WTC11 (cell line): ENCODE data around the gene CNR2.

ENCODE experiments used
- CTCF ChIP-seq: fragments of 200-600 bp; IDR thresholded peaks from 2 replicates; pipeline ENCODE4 v1.8.0; 2022; ENCODE audit warnings: antibody characterized with exemption
- FOXP1 ChIP-seq: sonication (generic); formaldehyde crosslinking; IDR thresholded peaks from 2 replicates; pipeline ENCODE4 v1.8.0; 2022; ENCODE audit warnings: missing genetic modification reagents, mild to moderate bottlenecking, moderate library complexity, borderline replicate concordance
- IRF2 ChIP-seq: sonication (generic); formaldehyde crosslinking; IDR thresholded peaks from 2 replicates; pipeline ENCODE4 v1.8.0; 2022; ENCODE audit warnings: low read depth, missing genetic modification reagents, borderline replicate concordance
- JUN ChIP-seq: sonication (generic); formaldehyde crosslinking; IDR thresholded peaks from 2 replicates; pipeline ENCODE4 v1.8.0; 2023; ENCODE audit warnings: mild to moderate bottlenecking, missing genetic modification reagents
- MAX ChIP-seq: sonication (generic); formaldehyde crosslinking; IDR thresholded peaks from 2 replicates; pipeline ENCODE4 v1.8.0; 2022; ENCODE audit warnings: mild to moderate bottlenecking, missing genetic modification reagents
- NFATC4 ChIP-seq: fragments of 250-450 bp; sonication (Bioruptor Pico); IDR thresholded peaks from 2 replicates; pipeline ENCODE4 v1.9.0; 2021; ENCODE audit warnings: mild to moderate bottlenecking
- SMAD3 ChIP-seq: sonication (generic); formaldehyde crosslinking; IDR thresholded peaks from 2 replicates; pipeline ENCODE4 v1.8.0; 2022; ENCODE audit warnings: missing genetic modification reagents, mild to moderate bottlenecking, borderline replicate concordance
- SP1 ChIP-seq: sonication (generic); formaldehyde crosslinking; conservative IDR thresholded peaks from 2 replicates; pipeline ENCODE4 v1.8.1; 2022; ENCODE audit warnings: missing genetic modification reagents
- TEAD1 ChIP-seq: sonication (generic); formaldehyde crosslinking; IDR thresholded peaks from 2 replicates; pipeline ENCODE4 v1.8.0; 2022; ENCODE audit warnings: mild to moderate bottlenecking, missing genetic modification reagents
- USF2 ChIP-seq: sonication (generic); formaldehyde crosslinking; IDR thresholded peaks from 2 replicates; pipeline ENCODE4 v1.8.1; 2023; ENCODE audit warnings: mild to moderate bottlenecking, missing genetic modification reagents, moderate library complexity
- ZNF138 ChIP-seq: sonication (generic); formaldehyde crosslinking; conservative IDR thresholded peaks from 2 replicates; pipeline ENCODE4 v1.8.1; 2022; ENCODE audit warnings: mild to moderate bottlenecking, moderate library complexity, missing genetic modification reagents
- ZNF263 ChIP-seq: sonication (generic); formaldehyde crosslinking; IDR thresholded peaks from 2 replicates; pipeline ENCODE4 v1.8.1; 2022; ENCODE audit warnings: low read depth, mild to moderate bottlenecking, moderate library complexity, missing genetic modification reagents
- TF ChIP-seq, protein P1 (sequence below): sonication (generic); formaldehyde crosslinking; IDR thresholded peaks from 2 replicates; pipeline ENCODE4 v1.8.1; 2023; ENCODE audit warnings: mild to moderate bottlenecking, moderate library complexity, missing genetic modification reagents

- no peak for TF ChIP-seq ZNF138 (CRISPR knock-in tag)
- TF ChIP-seq ZNF263 (CRISPR knock-in tag) = no peak
- TF ChIP-seq SP1 (CRISPR knock-in tag) = no peak
- no peak for TF ChIP-seq CTCF
- no peak for TF ChIP-seq JUN (CRISPR knock-in tag)
- no peak for TF ChIP-seq USF2 (CRISPR knock-in tag)
- TF ChIP-seq IRF2 = no peak
- TF ChIP-seq MAX (CRISPR knock-in tag) = no peak
- no peak for TF ChIP-seq TEAD1 (CRISPR knock-in tag)
- no peak for TF ChIP-seq FOXP1 (CRISPR knock-in tag)
- no peak for TF ChIP-seq NFATC4 (CRISPR knock-in tag)
- TF ChIP-seq SMAD3 (CRISPR knock-in tag) = no peak
- TF ChIP-seq, protein P1, sequence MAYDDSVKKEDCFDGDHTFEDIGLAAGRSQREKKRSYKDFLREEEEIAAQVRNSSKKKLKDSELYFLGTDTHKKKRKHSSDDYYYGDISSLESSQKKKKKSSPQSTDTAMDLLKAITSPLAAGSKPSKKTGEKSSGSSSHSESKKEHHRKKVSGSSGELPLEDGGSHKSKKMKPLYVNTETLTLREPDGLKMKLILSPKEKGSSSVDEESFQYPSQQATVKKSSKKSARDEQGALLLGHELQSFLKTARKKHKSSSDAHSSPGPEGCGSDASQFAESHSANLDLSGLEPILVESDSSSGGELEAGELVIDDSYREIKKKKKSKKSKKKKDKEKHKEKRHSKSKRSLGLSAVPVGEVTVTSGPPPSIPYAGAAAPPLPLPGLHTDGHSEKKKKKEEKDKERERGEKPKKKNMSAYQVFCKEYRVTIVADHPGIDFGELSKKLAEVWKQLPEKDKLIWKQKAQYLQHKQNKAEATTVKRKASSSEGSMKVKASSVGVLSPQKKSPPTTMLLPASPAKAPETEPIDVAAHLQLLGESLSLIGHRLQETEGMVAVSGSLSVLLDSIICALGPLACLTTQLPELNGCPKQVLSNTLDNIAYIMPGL (CRISPR knock-in tag) = no peak
These were observed 15.6 kb upstream of the CNR2 start for GRCh38 chr1:23928789-23929188.
